NCI-H2196 (cell line): ENCODE data around the gene SH3RF3.

ENCODE experiments used
- DNase-seq: peaks from one replicate; lab custom pipeline; 2025; ENCODE audit not compliant: unreplicated experiment; lab: John Stamatoyannopoulos, UW

SH3RF3 gene

GRCh38 chr2:109512076-109512475, 383.1 kb downstream of the SH3RF3 start:
- DNase-seq: no peak

DNA sequence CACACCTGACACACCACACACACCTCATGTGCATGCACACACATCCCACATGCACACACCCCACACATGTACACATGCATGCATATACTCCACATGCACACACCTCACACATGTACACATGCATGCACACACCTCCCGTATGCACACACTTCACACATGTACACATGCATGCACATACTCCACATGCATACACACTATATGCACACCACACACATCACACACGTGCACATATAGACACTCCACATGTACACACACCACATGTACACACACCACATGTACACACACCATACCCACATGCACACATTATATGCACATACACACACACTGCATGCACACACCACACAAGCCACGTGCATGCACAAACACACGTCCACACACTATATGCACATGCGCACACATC, 384.2 kb downstream of the SH3RF3 start:
- no peak for DNase-seq

DNA sequence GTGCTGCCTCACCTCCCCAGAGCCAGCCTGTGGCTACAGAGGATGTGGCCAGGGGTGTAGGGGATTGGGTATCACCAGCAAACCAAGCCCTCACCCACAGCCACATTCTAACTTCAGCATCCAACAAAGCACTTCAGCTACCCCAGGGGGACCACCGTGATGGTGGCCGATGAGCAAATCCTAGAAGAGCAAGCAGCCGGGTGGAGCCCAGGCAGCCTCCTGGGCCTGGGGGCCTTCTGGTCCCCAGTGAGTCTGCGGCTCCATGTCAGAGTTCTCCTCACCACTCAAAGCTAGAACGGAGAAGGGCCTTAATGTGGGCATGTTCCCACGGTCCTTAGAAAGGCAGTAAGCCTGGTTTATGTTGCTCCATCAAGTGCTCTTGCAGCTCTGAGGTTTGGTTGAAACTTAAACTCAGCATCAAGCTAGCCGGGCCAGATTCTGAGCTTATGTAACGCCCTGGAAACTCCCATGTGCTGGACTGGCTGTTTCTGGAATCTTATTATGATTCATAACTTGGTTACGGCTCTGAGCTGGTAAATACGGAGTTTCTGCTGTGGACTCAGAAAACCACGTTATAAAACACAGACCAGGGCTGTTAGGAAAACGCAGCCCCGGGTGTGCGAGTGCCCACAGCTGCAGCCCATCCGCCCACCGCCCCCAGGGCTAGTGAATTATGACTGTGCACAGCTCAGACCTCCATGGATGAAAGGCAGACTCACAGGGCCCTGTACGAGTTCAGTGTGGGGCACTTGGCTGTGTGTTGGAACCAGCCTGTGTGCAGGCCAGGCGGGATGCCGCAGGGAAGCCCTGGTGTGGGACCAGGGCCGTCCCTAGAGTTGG, 385.0 kb downstream of the SH3RF3 start:
- DNase-seq: no peak

- DNase-seq: no peak
Observed at GRCh38 chr2:109514857-109515256, 385.9 kb downstream of the SH3RF3 start.

- DNase-seq: peak; percentile 44
Observed at GRCh38 chr2:109516445-109517117, 387.6 kb downstream of the SH3RF3 start.

- DNase-seq: no peak
Observed at GRCh38 chr2:109517118-109517889, 388.3 kb downstream of the SH3RF3 start.

DNA sequence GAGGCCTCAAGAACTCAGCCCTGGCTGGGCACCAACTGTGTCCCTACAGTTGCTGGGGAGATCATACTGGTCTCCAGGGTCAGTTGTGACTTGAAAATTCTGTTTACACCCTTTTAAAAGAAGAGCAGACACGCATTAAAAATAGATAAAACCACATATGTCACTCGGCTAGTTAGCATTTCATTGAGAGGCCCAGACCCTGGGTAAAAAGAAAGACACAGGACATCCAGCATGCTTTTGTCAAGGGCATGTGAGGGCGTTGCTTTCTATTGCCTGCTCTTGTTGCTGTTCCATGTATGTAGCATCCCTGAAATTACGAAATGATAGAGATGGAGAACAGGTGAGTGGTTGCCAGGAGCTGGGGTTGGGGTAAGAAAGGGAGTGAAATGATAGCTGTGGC, 390.5 kb downstream of the SH3RF3 start:
- no peak for DNase-seq

DNA sequence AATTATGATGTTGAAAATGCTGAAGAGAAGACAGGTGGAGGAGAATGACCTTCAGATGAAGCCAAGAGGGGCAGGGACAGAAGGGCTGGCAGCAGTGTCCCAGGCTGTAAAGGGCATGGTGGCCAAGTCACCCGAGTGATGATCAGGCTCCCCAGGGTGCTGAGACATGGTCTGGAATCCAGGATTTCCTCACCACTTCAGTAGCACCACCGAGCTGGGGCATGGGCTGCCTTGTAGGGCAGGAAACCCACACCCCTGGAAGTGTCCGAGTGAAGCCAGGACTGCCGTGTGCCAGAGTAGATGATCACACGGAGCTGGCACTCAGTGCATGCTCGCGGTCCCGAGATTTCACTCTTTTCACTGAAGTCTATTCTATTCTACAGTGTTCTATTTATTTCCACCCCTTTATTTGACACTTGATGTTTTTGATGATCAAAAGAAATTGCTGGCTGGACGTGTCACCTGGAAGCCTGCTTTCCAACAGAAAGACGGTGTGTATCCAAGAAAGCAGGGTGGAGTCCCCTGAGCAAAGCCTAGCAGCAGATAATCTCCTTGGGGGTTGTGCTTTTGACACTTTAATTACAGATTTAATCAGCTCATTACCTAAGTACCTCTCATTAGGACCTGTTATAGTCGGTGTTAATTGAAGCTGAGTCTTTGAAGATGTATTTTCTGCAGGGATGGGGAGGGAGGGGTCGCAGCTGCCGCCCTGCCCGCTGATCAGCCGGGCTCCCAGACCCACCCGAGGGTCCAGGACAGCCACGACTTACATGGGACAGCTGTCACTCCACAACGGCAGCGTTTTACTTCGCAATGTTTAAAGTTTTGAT, 392.4 kb downstream of the SH3RF3 start:
- no peak for DNase-seq

DNA sequence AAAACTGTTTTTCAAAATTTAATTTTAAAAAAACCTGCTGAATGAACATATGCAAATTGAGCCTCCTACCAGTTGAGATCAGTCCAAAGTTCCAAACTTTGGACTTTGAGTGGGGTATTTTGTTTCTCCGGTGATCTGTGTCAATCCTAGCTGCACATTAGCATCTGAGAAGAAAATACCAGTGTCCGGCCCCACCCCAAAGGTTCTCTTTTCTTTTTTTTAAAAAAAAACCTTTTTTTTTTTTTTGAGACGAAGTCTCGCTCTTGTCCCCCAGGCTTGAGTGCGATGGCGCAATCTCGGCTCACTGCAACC, 393.0 kb downstream of the SH3RF3 start:
- DNase-seq: no peak

GRCh38 chr2:109523121-109523520, 394.1 kb downstream of the SH3RF3 start:
- no peak for DNase-seq

- DNase-seq: no peak
Observed at GRCh38 chr2:109523536-109524361, 394.7 kb downstream of the SH3RF3 start.

GRCh38 chr2:109525836-109526235, 396.8 kb downstream of the SH3RF3 start:
- no peak for DNase-seq

GRCh38 chr2:109526442-109526970, 397.5 kb downstream of the SH3RF3 start:
- DNase-seq: no peak

DNA sequence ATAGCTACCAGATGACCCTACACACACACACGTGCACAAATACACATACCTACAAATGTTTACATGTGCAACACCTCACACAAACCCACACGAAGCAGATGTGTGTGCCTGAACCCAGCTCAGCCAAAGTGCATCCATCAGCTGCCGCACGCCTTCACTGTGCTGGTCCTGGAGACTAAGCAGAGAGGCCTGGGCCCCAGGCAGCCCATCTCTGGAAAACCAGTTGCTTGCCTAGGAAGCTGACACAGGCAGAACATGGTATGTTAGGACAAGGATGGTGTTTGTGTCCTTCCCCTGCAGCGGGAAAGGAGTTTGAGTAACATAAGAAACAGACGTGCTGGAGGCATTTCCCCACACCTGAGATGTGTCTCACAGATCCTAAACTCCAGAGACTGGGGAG, 398.1 kb downstream of the SH3RF3 start:
- no peak for DNase-seq

GRCh38 chr2:109527846-109528705, 399.1 kb downstream of the SH3RF3 start:
- no peak for DNase-seq

- no peak for DNase-seq
Observed at GRCh38 chr2:109528811-109529501, 400.0 kb downstream of the SH3RF3 start.

GRCh38 chr2:109529532-109530449, 400.8 kb downstream of the SH3RF3 start:
- no peak for DNase-seq
